Suprapubic skin (tissue), 4 donors: ENCODE data around the gene CRNN. TPM values are rescaled to one million over a fixed set of nuclear protein-coding genes. Genes with fewer than 3 reads are reported as not detected.

Experiments
- DNase-seq, 2 donors: peaks; one replicate each; pipeline ENCODE4 v3.0.0-alpha.2; 2019; ENCODE audit warnings: low spot score in 2 of 2
- H3K27ac ChIP-seq: fragments of 200-600 bp; sonication (generic); one replicate; pipeline ENCODE4 v1.5.1; 2019
- H3K27me3 ChIP-seq: fragments of 200-600 bp; sonication (generic); one replicate; pipeline ENCODE4 v1.5.1; 2019
- H3K36me3 ChIP-seq: fragments of 200-600 bp; sonication (generic); one replicate; pipeline ENCODE4 v1.5.1; 2019
- H3K4me1 ChIP-seq: fragments of 200-600 bp; sonication (generic); one replicate; pipeline ENCODE4 v1.5.1; 2019
- H3K4me3 ChIP-seq: fragments of 200-600 bp; sonication (generic); one replicate; pipeline ENCODE4 v1.5.1; 2019; ENCODE audit warnings: mild to moderate bottlenecking
- H3K9me3 ChIP-seq: fragments of 200-600 bp; sonication (generic); one replicate; pipeline ENCODE4 v1.5.1; 2019
- EP300 ChIP-seq: sonication (generic); formaldehyde crosslinking; IDR thresholded peaks from one replicate; pipeline ENCODE4 v1.6.1; 2017; ENCODE audit warnings: antibody characterized with exemption
- POLR2A ChIP-seq, 2 donors: fragments of 450-650 bp; IDR thresholded peaks; one replicate each; pipeline ENCODE4 v1.6.1; 2017; ENCODE audit warnings: antibody characterized with exemption in 2 of 2, mild to moderate bottlenecking in 2 of 2, moderate library complexity in 2 of 2
- POLR2AphosphoS5 ChIP-seq, 3 donors: sonication (generic); formaldehyde crosslinking; IDR thresholded peaks; one replicate each; pipeline ENCODE4 v1.6.1; 2017; ENCODE audit warnings: antibody characterized with exemption in 3 of 3
- WGBS: methylation state at CpG from one replicate; pipeline ENCODE4 v1.1.5; 2018; 5-methylcytosine and 5-hydroxymethylcytosine counted together
- total RNA-seq, 4 donors: library from RNA; depleted of rRNA; stranded (reverse); fragments of >200 nt; gene quantifications; one replicate each; pipeline ENCODE4 v1.1.0, GENCODE V29; 2016
- TF ChIP-seq, protein P1 (sequence below), 2 donors: fragments of 200-600 bp in 1 of 2; fragments of 450-650 bp in 1 of 2; sonication (generic) in 1 of 2; IDR thresholded peaks; one replicate each; pipeline ENCODE4 v1.5.1; 2016 to 2019; ENCODE audit warnings: antibody characterized with exemption in 2 of 2, mild to moderate bottlenecking in 1 of 2, moderate library complexity in 1 of 2

Gene CRNN
- total RNA-seq, 4 donors from 2014 or later = 0.72 to 12.6 (median 5.4) TPM

DNA sequence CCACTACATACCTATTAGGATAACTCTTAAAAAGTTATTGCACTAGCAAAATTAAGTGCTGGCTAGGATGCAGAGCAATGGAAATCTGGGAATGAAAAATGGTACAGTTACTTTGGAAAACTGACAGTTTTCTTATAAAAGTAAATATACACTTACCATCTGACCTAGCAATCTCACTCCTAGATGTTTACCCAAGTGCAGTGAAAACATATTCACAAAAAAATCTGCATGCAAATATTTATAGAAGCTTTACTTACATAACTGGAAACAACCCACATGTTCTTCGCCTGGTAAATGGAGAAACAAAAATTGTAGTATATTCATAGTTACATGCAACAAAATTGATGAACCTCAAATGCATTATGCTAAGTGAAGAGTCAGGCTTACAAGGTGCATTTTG lies 41.4 kb downstream of the CRNN start:
- no peaks in the 10 kb centered on the region for H3K9me3 ChIP-seq
- no peak overlapping the region for H3K27ac ChIP-seq
- H3K4me1 ChIP-seq = peaks cover 6% of the 10 kb centered on the region
- no peak overlapping the region for H3K4me3 ChIP-seq
- WGBS = 93% methylated on average over 1 of the region's 1 CpG
- TF ChIP-seq, protein P1, sequence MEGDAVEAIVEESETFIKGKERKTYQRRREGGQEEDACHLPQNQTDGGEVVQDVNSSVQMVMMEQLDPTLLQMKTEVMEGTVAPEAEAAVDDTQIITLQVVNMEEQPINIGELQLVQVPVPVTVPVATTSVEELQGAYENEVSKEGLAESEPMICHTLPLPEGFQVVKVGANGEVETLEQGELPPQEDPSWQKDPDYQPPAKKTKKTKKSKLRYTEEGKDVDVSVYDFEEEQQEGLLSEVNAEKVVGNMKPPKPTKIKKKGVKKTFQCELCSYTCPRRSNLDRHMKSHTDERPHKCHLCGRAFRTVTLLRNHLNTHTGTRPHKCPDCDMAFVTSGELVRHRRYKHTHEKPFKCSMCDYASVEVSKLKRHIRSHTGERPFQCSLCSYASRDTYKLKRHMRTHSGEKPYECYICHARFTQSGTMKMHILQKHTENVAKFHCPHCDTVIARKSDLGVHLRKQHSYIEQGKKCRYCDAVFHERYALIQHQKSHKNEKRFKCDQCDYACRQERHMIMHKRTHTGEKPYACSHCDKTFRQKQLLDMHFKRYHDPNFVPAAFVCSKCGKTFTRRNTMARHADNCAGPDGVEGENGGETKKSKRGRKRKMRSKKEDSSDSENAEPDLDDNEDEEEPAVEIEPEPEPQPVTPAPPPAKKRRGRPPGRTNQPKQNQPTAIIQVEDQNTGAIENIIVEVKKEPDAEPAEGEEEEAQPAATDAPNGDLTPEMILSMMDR (IDR thresholded peaks at IDR 0.05) = no peak
- TF ChIP-seq POLR2AphosphoS5 (IDR thresholded peaks at IDR 0.05) (no peak), EP300 (no peak), POLR2A (IDR thresholded peaks at IDR 0.05) (no peak)
- no peaks in the 10 kb centered on the region for H3K36me3 ChIP-seq
- H3K27me3 ChIP-seq = no peaks in the 10 kb centered on the region
- DNase-seq = no peak

DNA sequence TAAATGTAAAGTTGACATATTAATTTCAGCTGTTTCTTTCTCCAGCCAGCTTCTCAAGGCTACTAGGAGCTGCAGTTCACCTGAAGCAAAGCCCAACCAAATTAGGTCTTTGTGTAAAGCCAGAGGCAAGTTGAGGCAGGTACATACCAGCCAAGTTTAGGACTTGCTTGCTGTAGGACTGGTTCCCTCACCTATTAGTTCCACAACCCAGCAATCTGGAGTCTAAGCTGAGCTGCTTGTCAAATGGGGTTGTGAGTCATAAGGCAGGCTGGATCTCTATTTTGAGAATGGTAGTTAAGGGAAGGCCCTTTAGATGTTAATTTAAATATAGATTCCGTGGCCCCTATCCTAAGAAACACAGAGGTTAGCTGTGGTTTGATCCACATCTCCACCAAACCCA lies 46.6 kb downstream of the CRNN start:
- TF ChIP-seq POLR2A (IDR thresholded peaks at IDR 0.05) (no peak), EP300 (no peak), POLR2AphosphoS5 (IDR thresholded peaks at IDR 0.05) (no peak)
- TF ChIP-seq, protein P1 (IDR thresholded peaks at IDR 0.05) = no peak
- no peaks in the 10 kb centered on the region for H3K36me3 ChIP-seq
- peak overlapping the region; percentile 54 for H3K27ac ChIP-seq
- peaks cover 13% of the 10 kb centered on the region for H3K4me1 ChIP-seq
- no peaks in the 10 kb centered on the region for H3K9me3 ChIP-seq
- DNase-seq = no peak
- no peak overlapping the region for H3K4me3 ChIP-seq
- H3K27me3 ChIP-seq = no peaks in the 10 kb centered on the region
- WGBS = 42% methylated on average over 1 of the region's 1 CpG

GRCh38 chr1:152359906-152360305 lies 54.2 kb downstream of the CRNN start, which contains the start of gene FLG2:
TSS of gene FLG2 (minus strand) at chr1:152360006. CDS start at chr1:152358884, 1,122 bp downstream.
- no peak for DNase-seq
- WGBS = 88% methylated on average over 2 of the region's 2 CpGs
- H3K4me1 ChIP-seq = no peaks in the 10 kb centered on the region
- no peak within 1 kb of the TSS for H3K4me3 ChIP-seq
- H3K27me3 ChIP-seq = no peaks in the 10 kb centered on the region
- no peak within 1 kb of the TSS for H3K27ac ChIP-seq
- no peaks in the 10 kb centered on the region for H3K9me3 ChIP-seq
- TF ChIP-seq POLR2AphosphoS5 (IDR thresholded peaks at IDR 0.05) (no peak), EP300 (no peak), POLR2A (IDR thresholded peaks at IDR 0.05) (no peak)
- TF ChIP-seq, protein P1 (IDR thresholded peaks at IDR 0.05) = no peak
- no peaks in the 10 kb centered on the region for H3K36me3 ChIP-seq

Other genes with a start within 250 kb of the CRNN start
- not detected for gene HRNR, start 190.1 kb downstream of the CRNN start, total RNA-seq
- gene FLG, start 89.0 kb downstream of the CRNN start, total RNA-seq = 1,000 to 10,000 TPM in 3 of 4 donors, 100 to 1,000 TPM in 1; 734 to 2,889 (median 2,088) TPM
- gene FLG2, start 54.3 kb downstream of the CRNN start, total RNA-seq = 1,000 to 10,000 TPM in 3 of 4 donors, 100 to 1,000 TPM in 1; 259 to 1,520 (median 1,297) TPM
- 100 to 1,000 TPM in 3 of 4 donors, 10 to 100 TPM in 1; 41.1 to 222 (median 140) TPM for gene LCE5A, start 96.5 kb upstream of the CRNN start, total RNA-seq
- 100 to 1,000 TPM in 3 of 4 donors, 10 to 100 TPM in 1; 19.1 to 228 (median 129) TPM for gene CRCT1, start 100.2 kb upstream of the CRNN start, total RNA-seq
- gene LCE3E, start 152.5 kb upstream of the CRNN start, total RNA-seq = 10 to 100 TPM in 1 of 4 donors, 1 to 10 TPM in 2, not detected in 1; 4.8 to 19.0 (median 7.4) TPM
- gene LCE3D, start 166.3 kb upstream of the CRNN start, total RNA-seq = 10 to 100 TPM in 2 of 4 donors, 1 to 10 TPM in 2; 3.7 to 27.1 (median 15.4) TPM
- gene LCE3C, start 186.0 kb upstream of the CRNN start, total RNA-seq = not detected
- gene LCE3B, start 199.5 kb upstream of the CRNN start, total RNA-seq = not detected
- gene LCE3A, start 208.8 kb upstream of the CRNN start, total RNA-seq = not detected
- gene LCE2D, start 249.1 kb upstream of the CRNN start, total RNA-seq = 100 to 1,000 TPM in 3 of 4 donors, 10 to 100 TPM in 1; 11.8 to 304 (median 222) TPM